NCI-H510A (cell line): ENCODE measurements around the gene LTO1.

Experiments
- DNase-seq: peaks from one replicate; lab custom pipeline; 2025; lab: John Stamatoyannopoulos, UW

LTO1 gene

GRCh38 chr11:69657456-69657910, 17.7 kb downstream of the LTO1 start:
- no peak for DNase-seq

GRCh38 chr11:69656536-69657455, 18.4 kb downstream of the LTO1 start:
- no peak for DNase-seq

- no peak for DNase-seq
Observed at GRCh38 chr11:69655479-69656428, 19.4 kb downstream of the LTO1 start.

GRCh38 chr11:69654660-69655478, 20.3 kb downstream of the LTO1 start:
- DNase-seq, result no peak

- DNase-seq, result no peak
Observed at GRCh38 chr11:69654001-69654659, 21.0 kb downstream of the LTO1 start.

- DNase-seq, result no peak
Observed at GRCh38 chr11:69653406-69653960, 21.7 kb downstream of the LTO1 start.

GRCh38 chr11:69652999-69653398, 22.2 kb downstream of the LTO1 start:
- no peak for DNase-seq

- no peak for DNase-seq
Observed at GRCh38 chr11:69651834-69652620, 23.1 kb downstream of the LTO1 start.

- no peak for DNase-seq
Observed at GRCh38 chr11:69650832-69651344, 24.3 kb downstream of the LTO1 start.

- DNase-seq, result no peak
Observed at GRCh38 chr11:69650081-69650831, 24.9 kb downstream of the LTO1 start.

- DNase-seq, result no peak
Observed at GRCh38 chr11:69649576-69649900, 25.6 kb downstream of the LTO1 start.

GRCh38 chr11:69648679-69649575, 26.2 kb downstream of the LTO1 start:
- DNase-seq, result no peak

- no peak for DNase-seq
Observed at GRCh38 chr11:69647761-69648497, 27.2 kb downstream of the LTO1 start.

GRCh38 chr11:69647390-69647748, 27.8 kb downstream of the LTO1 start:
- no peak for DNase-seq

- no peak for DNase-seq
Observed at GRCh38 chr11:69646493-69647389, 28.4 kb downstream of the LTO1 start.

GRCh38 chr11:69645801-69646492, 29.2 kb downstream of the LTO1 start:
- no peak for DNase-seq
